HepG2 (cell line): ENCODE data around the gene DUS3L. TPM values are rescaled to one million over a fixed set of nuclear protein-coding genes. Genes with fewer than 3 reads are reported as not detected.

Experiments used
- ATAC-seq: fragments of 200-7000 bp; cut with Tn5 transposase; 3 replicates; pipeline ENCODE4 v1.9.1; 2020; ENCODE audit warnings: mild to moderate bottlenecking, moderate library complexity
- BruUV-seq: library from RNA; stranded (reverse); fragments of 400-500 nt; replicated peaks from 2 replicates; lab custom pipeline; 2021; lab: Mats Ljungman, UMichigan
- CTCF ChIA-PET: fragments of 300-600 bp; formaldehyde crosslinking; extraction: SDS; loops from one replicate; lab custom pipeline; 2021; ENCODE audit warnings: low total read pairs, inconsistent platforms, low intra/inter-chr PET ratio; lab: Yijun Ruan, JAX
- POLR2A ChIA-PET: fragments of 350-600 bp; sonication (Branson Sonifier 250); formaldehyde crosslinking; loops from one replicate; lab custom pipeline; 2020; ENCODE audit warnings: antibody characterized with exemption, inconsistent platforms; lab: Yijun Ruan, JAX
- DNase-seq: peaks from one replicate; pipeline ENCODE4 v3.0.0-alpha.2; 2015; ENCODE audit warnings: low spot score
- FAIRE-seq: peaks from 3 replicates; lab custom pipeline; 2011; peaks lifted over from hg19 to GRCh38; lab: Jason Lieb, UNC
- H2AFZ ChIP-seq: one replicate; pipeline ENCODE4 v1.6.1; 2011; ENCODE audit warnings: low read length, inconsistent platforms
- H3K27ac ChIP-seq: fragments of 300-600 bp; 3 replicates; pipeline ENCODE4 v1.8.0; 2011; ENCODE audit warnings: mixed run types, mild to moderate bottlenecking, mixed read lengths, low read length, inconsistent platforms; ENCODE audit not compliant: insufficient read depth; ENCODE audit errors: extremely low read length
- H3K27me3 ChIP-seq, 2 experiments: fragments of 200-600 bp in 1 of 2; 2 replicates in 1 of 2; 3 replicates in 1 of 2; pipeline versions ENCODE4 v1.6.0 to v1.8.0; 2011; ENCODE audit warnings: low read length in 2 of 2, mild to moderate bottlenecking in 2 of 2, moderate library complexity in 2 of 2, inconsistent platforms in 1 of 2; ENCODE audit not compliant: insufficient read depth in 2 of 2, control insufficient read depth in 1 of 2
- H3K36me3 ChIP-seq, 2 experiments: fragments of 200-600 bp in 1 of 2; replicated peaks in 1 of 2; 2 replicates in 1 of 2; 3 replicates in 1 of 2; pipeline versions ENCODE4 v1.5.1 to v1.8.0; 2011; ENCODE audit warnings: low read length in 2 of 2, inconsistent platforms in 1 of 2; ENCODE audit not compliant: insufficient read depth in 2 of 2, control insufficient read depth in 1 of 2
- H3K4me1 ChIP-seq: 2 replicates; pipeline ENCODE4 v1.5.1; 2012; ENCODE audit warnings: low read length, inconsistent platforms; ENCODE audit not compliant: insufficient read depth
- H3K4me2 ChIP-seq: 2 replicates; pipeline ENCODE4 v1.6.0; 2011; ENCODE audit warnings: low read depth, low read length, inconsistent platforms
- H3K4me3 ChIP-seq, 3 experiments: fragments of 200-600 bp in 1 of 3; sonication (generic), shearing (Covaris generic) in 1 of 3; replicated peaks in 1 of 3; 2 replicates each; pipeline ENCODE4 v1.5.1; 2011 to 2016; ENCODE audit warnings: low read length in 3 of 3, inconsistent platforms in 2 of 3, low read depth in 2 of 3, mild to moderate bottlenecking in 2 of 3, control low read depth in 1 of 3, mixed read lengths in 1 of 3; ENCODE audit not compliant: insufficient read depth in 1 of 3
- H3K79me2 ChIP-seq: one replicate; pipeline ENCODE4 v1.6.1; 2011; ENCODE audit warnings: low read length, inconsistent platforms; ENCODE audit not compliant: insufficient read depth
- H3K9ac ChIP-seq: 2 replicates; pipeline ENCODE4 v1.6.0; 2011; ENCODE audit warnings: mild to moderate bottlenecking, low read depth, low read length, inconsistent platforms; ENCODE audit not compliant: insufficient read depth
- H3K9me3 ChIP-seq: 2 replicates; pipeline ENCODE4 v1.5.1; 2012; ENCODE audit warnings: mild to moderate bottlenecking, low read length
- H4K20me1 ChIP-seq: 2 replicates; pipeline ENCODE4 v1.6.0; 2011; ENCODE audit warnings: inconsistent platforms, mild to moderate bottlenecking, low read length, moderate library complexity; ENCODE audit not compliant: insufficient read depth
- BATF2 ChIP-seq: sonication (generic); formaldehyde crosslinking; IDR thresholded peaks from 2 replicates; pipeline ENCODE4 v1.8.0; 2022; ENCODE audit warnings: mild to moderate bottlenecking, missing genetic modification reagents, moderate library complexity
- BCLAF1 ChIP-seq: fragments of 450-650 bp; IDR thresholded peaks from 2 replicates; pipeline ENCODE4 v1.6.1; 2017; ENCODE audit warnings: mild to moderate bottlenecking
- DDIT3 ChIP-seq: sonication (generic); formaldehyde crosslinking; IDR thresholded peaks from 2 replicates; pipeline ENCODE4 v1.4.0; 2020; ENCODE audit warnings: mild to moderate bottlenecking, missing genetic modification reagents
- GTF2F1 ChIP-seq: fragments of 150-350 bp; IDR thresholded peaks from 2 replicates; pipeline ENCODE4 v1.6.1; 2014; ENCODE audit warnings: low read length
- IKZF4 ChIP-seq: sonication (generic); formaldehyde crosslinking; IDR thresholded peaks from 2 replicates; pipeline ENCODE4 v1.5.1; 2020; ENCODE audit warnings: borderline replicate concordance, mild to moderate bottlenecking, low read depth, missing genetic modification reagents; ENCODE audit errors: not compliant biosample characterization
- KAT8 ChIP-seq: IDR thresholded peaks from 2 replicates; pipeline ENCODE4 v1.6.1; 2016; ENCODE audit warnings: missing genetic modification reagents, missing compliant biosample characterization
- PRPF4 ChIP-seq: fragments of 200-400 bp; formaldehyde crosslinking; IDR thresholded peaks from 2 replicates; pipeline ENCODE4 v1.6.1; 2016; ENCODE audit warnings: low read length, low read depth; ENCODE audit not compliant: poor library complexity, severe bottlenecking
- USF2 ChIP-seq, 2 experiments: sonication (generic) in 1 of 2; formaldehyde crosslinking in 1 of 2; IDR thresholded peaks; 2 replicates each; pipeline versions ENCODE4 v1.5.1 to v1.6.1; 2011 to 2020; ENCODE audit warnings: borderline replicate concordance in 1 of 2, low read depth in 1 of 2, low read length in 1 of 2, mild to moderate bottlenecking in 1 of 2, missing genetic modification reagents in 1 of 2, moderate library complexity in 1 of 2
- ZHX2 ChIP-seq, 2 experiments: sonication (generic) in 1 of 2; formaldehyde crosslinking in 1 of 2; IDR thresholded peaks; 2 replicates each; pipeline versions ENCODE4 v1.6.1 to v1.9.0; 2014 to 2022; ENCODE audit warnings: antibody characterized with exemption in 1 of 2, borderline replicate concordance in 1 of 2, inconsistent platforms in 1 of 2, low read depth in 1 of 2, missing genetic modification reagents in 1 of 2
- WGBS: methylation state at CpG from one replicate; pipeline ENCODE4 v1.1.6; 2017; ENCODE audit warnings: low lambda C conversion rate; 5-methylcytosine and 5-hydroxymethylcytosine counted together
- in situ Hi-C: cut with HindIII; loops from 2 replicates; pipeline ENCODE4 v1.10.0; 2017; ENCODE audit warnings: low pct_unique_long_range_greater_than_20kb; ENCODE audit not compliant: extremely low pct_ligation_motif_present
- intact Hi-C: fragments of 100-400 bp; cut with micrococcal nuclease; formaldehyde crosslinking; loops from one replicate; pipeline ENCODE4 v1.10.0; 2022; ENCODE audit not compliant: unreplicated experiment
- polyA plus RNA-seq, 8 experiments: library from polyadenylated mRNA; depleted of rRNA in 3 of 8; stranded (reverse) in 7 of 8; unstranded in 1 of 8; fragments of >200 nt; fragmentation: Illumina TruSeq in 4 of 8; extraction: Trizol in 4 of 8; gene quantifications; 2 replicates each; pipeline versions ENCODE4 v1.2.1 to v1.2.3, GENCODE V29; 2011 to 2016; ENCODE audit warnings: low read depth in 4 of 8, missing spikeins in 1 of 8, mixed read lengths in 1 of 8; ENCODE audit not compliant: insufficient read depth in 1 of 8
- total RNA-seq, 5 experiments: library from RNA; depleted of rRNA; stranded (reverse); fragments of >200 nt; fragmentation: Illumina TruSeq; extraction: Trizol; gene quantifications; 2 replicates each; pipeline ENCODE4 v1.2.3, GENCODE V29; 2016; ENCODE audit warnings: low read depth in 1 of 5

The DUS3L gene
- total and polyA plus RNA-seq, 2 of the 13 experiments (the other 11 are each of a cell fraction or from before 2014, with no cell fraction given), result 13.3 to 25.1 TPM

- in situ Hi-C loops, result no loop called here
- ChIA-PET POLR2A (no interaction called here), CTCF (no interaction called here)
- WGBS, result 89% methylated on average over 8 of the region's 8 CpGs
- no peak for FAIRE-seq
- Histone ChIP-seq H4K20me1 (no peaks in the 10 kb centered on the region), H3K4me3 (no peak overlapping the region), H3K4me2 (no peak overlapping the region), H3K9me3 (no peaks in the 10 kb centered on the region), H3K9ac (no peak overlapping the region), H3K27me3 (peaks cover 0 to 5% of the 10 kb centered on the region in 2 experiments; a peak in 2 of 5 replicates), H2AFZ (no peak overlapping the region), H3K36me3 (no peaks in the 10 kb centered on the region), H3K79me2 (no peaks in the 10 kb centered on the region), H3K27ac (no peak overlapping the region), H3K4me1 (peaks cover 54% of the 10 kb centered on the region)
- intact Hi-C loops, result no loop called here
- no TSS peak for BruUV-seq
- no peak for ATAC-seq
- DNase-seq, result no peak
- no peak for TF ChIP-seq IKZF4 (CRISPR knock-in tag)
- TF ChIP-seq PRPF4, result no peak
- TF ChIP-seq ZHX2 (IDR thresholded peaks at IDR 0.05; ENCODE audit: low read depth), result no peak
- TF ChIP-seq ZHX2 (CRISPR knock-in tag; IDR thresholded peaks at IDR 0.05; ENCODE audit: borderline replicate concordance), result no peak
- TF ChIP-seq BCLAF1, result no peak
- TF ChIP-seq BATF2 (CRISPR knock-in tag), result no peak
- TF ChIP-seq USF2 (IDR thresholded peaks at IDR 0.05; ENCODE audit: low read depth, low read length), result no peak
- no peak for TF ChIP-seq USF2 (CRISPR knock-in tag; IDR thresholded peaks at IDR 0.05; ENCODE audit: borderline replicate concordance)
- no peak for TF ChIP-seq GTF2F1
- no peak for TF ChIP-seq DDIT3 (CRISPR knock-in tag)
- TF ChIP-seq KAT8, result no peak
Measured at GRCh38 chr19:5798244-5798643, 7.3 kb upstream of the DUS3L start.
